22Rv1 (cell line): ENCODE data around the gene LRRC36.

Experiments used
- H3K27ac ChIP-seq: fragments of 450-650 bp; 2 replicates; pipeline ENCODE4 v1.5.1; 2017
- ZFX ChIP-seq: fragments of 450-650 bp; IDR thresholded peaks from 2 replicates; pipeline ENCODE4 v1.6.1; 2017; ENCODE audit warnings: antibody characterized with exemption, borderline replicate concordance
- TF ChIP-seq, protein P1 (sequence below): fragments of 450-650 bp; IDR thresholded peaks from 2 replicates; pipeline ENCODE4 v1.5.1; 2017; ENCODE audit warnings: mild to moderate bottlenecking

The LRRC36 gene

DNA sequence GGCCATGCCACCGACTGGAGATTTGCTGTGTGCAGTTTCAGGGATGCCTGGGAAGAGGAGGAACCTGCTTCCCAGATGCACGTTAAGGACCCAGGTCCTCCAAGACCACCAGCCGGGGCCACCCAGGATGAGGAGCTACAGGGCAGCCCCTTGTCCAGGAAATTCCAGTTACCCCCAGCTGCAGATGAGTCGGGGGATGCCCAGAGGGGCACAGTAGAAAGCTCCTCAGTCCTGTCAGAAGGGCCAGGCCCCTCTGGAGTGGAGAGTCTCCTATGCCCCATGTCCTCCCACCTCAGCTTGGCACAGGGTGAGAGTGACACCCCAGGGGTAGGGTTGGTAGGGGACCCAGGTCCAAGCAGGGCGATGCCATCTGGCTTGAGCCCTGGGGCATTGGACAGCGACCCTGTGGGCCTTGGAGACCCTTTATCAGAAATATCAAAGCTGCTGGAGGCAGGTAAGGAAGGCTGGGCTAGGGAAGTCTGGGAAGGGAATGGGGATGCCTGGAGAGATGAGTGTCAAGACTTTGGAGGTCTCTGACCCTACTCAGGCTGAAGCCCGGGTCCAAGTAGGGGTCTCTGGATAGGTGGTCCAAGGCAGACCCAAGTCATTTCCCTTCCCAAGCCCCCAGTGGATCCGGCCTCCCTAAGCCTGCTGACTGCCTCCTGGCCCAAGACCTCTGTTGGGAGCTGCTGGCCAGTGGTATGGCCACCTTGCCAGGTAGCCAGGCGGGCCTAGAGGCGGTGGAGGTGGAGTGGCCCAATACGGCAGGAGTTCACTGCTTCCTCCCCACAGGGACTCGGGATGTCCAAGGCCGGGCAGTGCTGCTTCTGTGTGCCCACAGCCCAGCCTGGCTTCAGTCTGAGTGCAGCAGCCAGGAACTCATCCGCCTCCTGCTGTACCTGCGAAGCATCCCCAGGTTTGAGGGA, 46.3 kb upstream of the LRRC36 start:
- no peak overlapping the region for H3K27ac ChIP-seq
- TF ChIP-seq, protein P1, sequence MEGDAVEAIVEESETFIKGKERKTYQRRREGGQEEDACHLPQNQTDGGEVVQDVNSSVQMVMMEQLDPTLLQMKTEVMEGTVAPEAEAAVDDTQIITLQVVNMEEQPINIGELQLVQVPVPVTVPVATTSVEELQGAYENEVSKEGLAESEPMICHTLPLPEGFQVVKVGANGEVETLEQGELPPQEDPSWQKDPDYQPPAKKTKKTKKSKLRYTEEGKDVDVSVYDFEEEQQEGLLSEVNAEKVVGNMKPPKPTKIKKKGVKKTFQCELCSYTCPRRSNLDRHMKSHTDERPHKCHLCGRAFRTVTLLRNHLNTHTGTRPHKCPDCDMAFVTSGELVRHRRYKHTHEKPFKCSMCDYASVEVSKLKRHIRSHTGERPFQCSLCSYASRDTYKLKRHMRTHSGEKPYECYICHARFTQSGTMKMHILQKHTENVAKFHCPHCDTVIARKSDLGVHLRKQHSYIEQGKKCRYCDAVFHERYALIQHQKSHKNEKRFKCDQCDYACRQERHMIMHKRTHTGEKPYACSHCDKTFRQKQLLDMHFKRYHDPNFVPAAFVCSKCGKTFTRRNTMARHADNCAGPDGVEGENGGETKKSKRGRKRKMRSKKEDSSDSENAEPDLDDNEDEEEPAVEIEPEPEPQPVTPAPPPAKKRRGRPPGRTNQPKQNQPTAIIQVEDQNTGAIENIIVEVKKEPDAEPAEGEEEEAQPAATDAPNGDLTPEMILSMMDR = no peak
- TF ChIP-seq ZFX = no peak

DNA sequence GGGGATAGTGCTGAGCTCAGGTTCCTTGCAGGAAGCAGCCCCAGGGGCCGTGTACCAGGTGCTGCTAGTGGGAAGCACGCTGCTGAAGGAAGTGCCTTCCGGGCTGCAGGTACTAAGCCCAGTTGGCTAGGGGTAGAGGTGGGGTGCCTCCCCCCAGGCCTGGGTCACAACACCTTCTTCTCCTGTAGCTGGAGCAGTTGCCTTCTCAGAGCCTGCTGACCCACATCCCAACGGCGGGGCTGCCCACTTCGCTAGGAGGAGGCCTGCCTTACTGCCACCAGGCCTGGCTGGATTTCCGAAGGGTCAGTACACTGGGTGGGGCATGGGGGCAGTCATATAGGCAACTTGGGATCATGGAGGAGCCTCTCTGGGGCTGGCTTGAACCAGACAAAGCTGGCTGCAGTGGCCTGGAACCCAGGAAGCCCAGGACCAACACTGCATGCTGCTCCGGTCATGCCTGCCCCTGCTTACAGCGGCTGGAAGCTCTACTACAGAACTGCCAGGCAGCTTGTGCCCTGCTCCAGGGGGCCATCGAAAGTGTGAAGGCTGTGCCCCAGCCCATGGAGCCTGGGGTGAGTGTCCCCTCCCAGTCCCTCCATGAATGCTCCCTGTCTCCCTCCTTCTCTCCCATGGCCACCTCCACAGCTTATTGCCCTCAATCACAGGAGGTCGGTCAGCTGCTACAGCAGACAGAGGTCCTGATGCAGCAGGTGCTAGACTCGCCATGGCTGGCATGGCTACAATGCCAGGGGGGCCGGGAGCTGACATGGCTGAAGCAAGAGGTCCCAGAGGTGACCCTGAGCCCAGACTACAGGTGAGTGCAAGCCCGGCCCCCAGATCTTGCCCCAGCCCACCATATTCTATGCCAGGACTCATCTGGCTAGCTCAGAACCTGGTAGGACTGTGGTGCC, 44.8 kb upstream of the LRRC36 start:
- no peak overlapping the region for H3K27ac ChIP-seq
- TF ChIP-seq, protein P1 = no peak
- no peak for TF ChIP-seq ZFX

DNA sequence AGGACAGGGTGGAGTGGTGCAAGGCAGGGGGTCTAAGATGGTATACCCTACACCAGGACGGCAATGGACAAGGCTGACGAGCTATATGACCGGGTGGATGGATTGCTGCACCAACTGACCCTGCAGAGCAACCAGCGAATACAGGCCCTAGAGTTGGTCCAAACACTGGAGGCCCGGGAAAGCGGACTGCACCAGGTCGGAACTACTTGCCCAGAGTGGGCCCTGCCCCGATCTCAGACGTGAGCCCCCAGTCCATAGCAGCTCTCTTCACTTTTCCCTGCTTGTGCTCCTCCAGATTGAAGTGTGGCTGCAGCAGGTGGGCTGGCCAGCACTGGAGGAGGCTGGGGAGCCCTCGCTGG, 44.2 kb upstream of the LRRC36 start:
- TF ChIP-seq, protein P1 = no peak
- TF ChIP-seq ZFX = no peak
- no peak overlapping the region for H3K27ac ChIP-seq

DNA sequence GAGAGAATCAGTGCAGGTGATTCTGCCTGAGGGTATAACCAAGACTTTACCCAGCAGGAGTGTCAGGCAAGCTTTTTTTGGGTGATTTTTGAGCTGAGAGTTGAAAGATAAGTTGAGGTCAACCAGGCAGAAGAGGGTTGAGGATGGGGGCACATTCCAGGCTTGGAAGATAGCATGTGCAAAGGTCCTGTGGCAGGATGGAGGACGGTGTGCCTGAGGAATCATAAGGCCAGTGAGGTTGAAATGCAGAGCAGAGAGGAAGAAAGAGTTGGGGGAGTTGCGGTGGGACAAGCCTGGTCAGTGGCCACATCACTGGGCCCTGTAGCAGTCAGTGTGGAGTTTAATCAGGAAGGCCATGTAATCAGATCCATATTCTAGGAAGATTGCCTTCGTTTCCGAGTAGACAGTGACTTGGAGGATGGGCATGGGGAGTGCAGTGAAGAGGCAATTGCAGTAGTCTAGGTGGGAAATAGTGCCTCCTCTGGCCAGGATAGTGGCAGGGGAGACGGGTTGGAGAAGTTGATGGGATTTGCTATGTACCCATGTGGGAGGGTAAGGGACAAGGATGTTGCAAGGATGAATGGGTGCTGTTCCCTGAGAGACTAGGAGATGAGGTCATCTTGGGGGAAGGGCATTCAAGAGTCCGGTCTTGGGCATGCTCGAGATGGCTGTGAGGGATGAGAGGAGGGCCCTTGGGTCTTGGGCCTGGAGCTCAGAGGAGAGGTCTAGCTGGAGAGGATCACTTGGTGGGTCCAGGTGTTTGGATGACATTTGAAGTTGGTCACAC, 43.4 kb upstream of the LRRC36 start:
- H3K27ac ChIP-seq = no peak overlapping the region
- TF ChIP-seq, protein P1 = 0 out of 2 replicates have a peak, but pooled peaks have one; percentile 5
- TF ChIP-seq ZFX = no peak

DNA sequence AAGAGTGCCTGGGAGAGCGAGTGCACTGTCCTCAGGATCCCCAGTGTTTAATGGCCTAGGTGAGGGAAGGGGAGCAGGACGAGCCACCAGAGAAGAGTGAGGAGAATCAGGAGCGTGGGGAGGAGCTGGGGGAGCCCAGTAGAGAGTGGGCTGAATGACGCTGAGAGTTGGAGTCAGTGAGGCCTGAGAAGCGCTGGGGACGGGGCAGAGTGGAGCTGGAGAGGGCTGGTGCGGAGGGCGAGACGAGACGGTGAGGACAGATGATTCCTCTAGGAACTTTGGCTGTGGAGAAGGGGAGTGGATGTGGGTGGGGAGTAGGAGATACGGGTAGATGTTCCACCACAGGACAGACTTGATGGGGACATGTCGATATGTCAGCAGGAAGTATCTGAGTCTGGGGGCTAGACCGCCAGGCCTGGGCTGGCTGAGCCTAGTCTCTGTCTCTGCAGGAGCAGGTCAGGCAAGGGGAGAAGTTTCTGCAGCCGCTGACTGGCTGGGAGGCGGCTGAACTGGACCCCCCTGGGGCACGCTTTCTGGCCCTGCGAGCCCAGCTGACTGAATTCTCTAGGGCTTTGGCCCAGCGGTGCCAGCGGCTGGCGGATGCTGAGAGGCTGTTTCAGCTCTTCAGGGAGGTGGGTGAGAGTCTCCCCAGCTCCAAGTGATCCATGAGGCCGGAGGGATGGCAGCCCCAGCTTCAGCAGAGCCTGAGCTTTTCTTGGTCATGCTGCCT, 42.6 kb upstream of the LRRC36 start:
- TF ChIP-seq ZFX = no peak
- TF ChIP-seq, protein P1 = no peak
- H3K27ac ChIP-seq = no peak overlapping the region
